GM19240 (cell line): ENCODE measurements around the gene LYSMD4.

ENCODE experiments used
- DNase-seq: peaks from one replicate; pipeline ENCODE4 v3.0.0; 2011; ENCODE audit warnings: low spot score; ENCODE audit not compliant: insufficient read length

LYSMD4 gene

DNA sequence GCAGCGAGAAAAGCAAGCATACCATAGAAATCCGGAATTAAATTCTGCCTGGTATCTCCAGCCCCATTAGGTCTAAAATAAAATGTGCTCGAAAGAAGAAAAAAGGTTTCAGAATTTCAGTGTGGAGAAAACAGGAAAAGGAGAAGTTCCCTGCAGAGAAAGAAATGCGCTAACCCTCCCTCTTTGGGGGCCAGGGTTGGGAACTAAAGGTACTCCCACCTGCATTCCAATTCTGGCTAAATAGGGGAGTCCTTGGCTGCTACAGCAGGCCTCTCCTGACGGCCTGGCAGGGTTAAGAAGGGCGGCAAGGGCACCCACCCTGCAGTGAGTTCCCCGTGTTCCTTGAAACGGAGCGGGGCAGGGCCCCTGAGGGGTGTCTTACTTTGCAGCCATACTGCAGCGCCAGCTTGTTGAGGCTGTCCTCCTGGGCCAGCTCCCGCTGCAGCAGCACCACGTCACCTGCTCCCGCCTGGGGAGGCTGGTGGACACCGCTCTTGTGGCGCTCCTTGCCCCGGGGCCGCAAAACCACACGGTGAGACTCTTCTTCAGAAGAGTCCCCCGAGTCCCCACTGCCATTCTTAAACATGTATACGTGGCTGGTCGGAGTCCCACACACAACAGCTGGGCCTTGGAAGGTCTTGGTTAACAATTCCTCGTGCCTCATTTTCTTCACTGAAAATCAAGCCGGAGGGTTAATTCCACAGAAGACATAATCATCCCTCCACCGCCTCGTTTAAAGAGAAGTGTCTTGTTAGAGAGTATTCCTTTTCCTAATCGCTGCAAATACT, 1.7 kb downstream of the LYSMD4 start:
- DNase-seq = no peak

DNA sequence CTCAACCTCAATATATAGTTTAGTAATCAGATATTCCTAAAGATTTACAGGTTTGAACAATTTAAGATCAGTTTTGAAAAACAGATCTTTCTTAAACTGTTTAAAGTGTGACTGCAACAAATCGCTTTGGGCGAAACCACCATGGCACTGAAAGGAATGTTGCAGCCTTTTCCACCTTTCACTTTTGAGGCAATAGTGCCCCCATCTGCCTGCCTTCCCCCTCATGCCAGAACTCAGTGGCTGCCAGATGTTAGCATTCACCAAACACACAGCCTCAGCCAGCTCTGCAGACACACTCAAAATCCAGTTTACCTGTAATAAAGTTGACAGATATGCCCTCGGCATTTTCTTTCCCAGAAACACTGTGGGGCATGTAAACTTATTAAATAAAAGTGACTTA, 3.3 kb downstream of the LYSMD4 start:
- no peak for DNase-seq

DNA sequence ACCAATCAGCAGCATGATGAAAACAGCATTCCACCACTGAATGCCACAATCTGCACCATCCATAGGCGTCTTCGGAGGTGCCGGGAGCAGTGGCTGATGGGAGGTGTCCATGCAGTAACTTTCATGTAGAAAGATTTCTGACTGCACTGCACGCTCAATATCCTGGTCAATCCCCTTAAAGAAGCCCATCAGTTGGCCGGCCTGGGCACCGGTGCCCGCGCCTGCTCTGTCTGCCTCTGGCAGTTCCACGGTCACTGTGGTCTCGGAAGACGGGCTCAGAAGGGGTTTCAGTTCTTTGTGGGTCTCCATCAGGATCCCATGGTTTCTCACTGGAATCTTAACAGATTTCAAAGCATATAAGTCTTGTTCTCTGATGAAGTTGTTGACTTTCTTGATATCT, 3.9 kb downstream of the LYSMD4 start:
- no peak for DNase-seq

DNA sequence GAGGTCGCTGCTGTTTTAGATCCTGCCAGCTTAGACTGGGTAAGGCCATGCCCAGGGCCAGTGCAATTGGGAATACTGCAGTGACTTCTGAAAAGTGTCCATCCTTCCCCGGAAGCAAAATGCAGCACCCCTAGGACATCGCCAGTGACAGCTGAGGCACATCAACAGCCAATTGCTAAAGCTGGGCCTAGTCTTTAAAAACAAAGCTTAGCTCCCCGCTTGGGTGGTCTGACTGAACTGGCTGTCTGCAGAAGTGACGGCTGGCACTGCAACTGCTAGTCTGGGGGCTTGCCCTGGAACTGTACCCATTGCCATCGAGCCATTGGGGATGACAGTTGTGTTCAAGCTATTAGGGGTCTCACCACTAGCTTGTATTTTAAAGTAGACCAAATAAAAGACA, 4.3 kb downstream of the LYSMD4 start:
- DNase-seq = no peak

DNA sequence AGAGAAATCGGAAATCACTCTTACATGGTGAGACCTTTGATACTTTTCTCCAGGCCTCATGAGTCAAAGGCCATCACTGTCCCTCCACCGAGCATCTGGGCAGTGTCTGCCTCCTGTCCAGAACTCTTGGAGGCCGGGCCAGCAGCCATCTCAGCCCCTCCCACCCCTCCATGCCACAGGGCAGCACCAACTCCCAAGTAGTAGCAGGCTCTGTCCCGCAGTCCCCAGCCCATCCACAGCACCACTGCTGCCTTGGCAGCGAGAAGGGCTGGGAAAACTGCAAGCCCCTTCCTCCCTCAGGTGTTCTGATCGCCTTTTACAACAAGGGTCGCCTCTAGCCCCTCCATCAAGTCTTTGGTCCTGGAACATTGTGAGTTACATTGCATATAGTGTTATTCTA, 5.5 kb downstream of the LYSMD4 start:
- DNase-seq = no peak

DNA sequence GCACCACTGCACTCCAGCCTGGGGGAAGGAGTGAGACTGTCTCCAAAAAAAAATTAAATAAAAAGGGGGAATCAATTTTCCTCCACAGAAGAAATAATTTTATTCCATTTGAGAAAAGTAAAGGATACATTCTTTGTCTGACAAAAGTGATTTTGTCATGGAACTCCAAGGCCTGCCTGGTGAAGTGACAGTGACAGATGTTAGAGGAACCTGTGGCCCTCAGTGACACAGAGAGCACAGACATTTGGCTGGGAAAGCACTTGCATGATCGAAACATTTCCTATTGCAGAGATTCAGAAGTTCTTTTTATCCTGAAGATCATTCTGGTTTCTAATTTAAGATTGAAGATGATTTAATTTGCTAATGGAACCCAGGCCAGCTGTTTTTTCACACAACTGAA, 5.9 kb downstream of the LYSMD4 start:
- no peak for DNase-seq

DNA sequence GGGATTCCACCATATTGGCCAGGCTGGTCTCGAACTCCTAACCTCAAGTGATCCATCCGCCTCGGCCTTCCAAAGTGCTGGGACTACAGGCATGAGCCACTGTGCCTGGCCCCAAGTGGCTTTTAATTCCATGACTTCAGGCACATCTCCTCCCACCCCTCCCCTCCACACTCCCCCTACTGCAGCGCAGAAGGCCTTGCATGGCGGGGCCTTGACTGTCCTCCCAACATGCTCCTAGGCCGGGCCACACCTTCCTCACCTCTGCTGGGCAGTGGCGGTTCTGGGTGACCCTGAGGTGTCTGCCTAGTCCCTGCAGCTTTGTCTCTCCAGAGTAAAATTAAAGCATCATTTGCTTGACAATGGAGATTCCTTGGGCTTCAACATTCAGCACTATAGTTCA, 6.9 kb downstream of the LYSMD4 start:
- no peak for DNase-seq

DNA sequence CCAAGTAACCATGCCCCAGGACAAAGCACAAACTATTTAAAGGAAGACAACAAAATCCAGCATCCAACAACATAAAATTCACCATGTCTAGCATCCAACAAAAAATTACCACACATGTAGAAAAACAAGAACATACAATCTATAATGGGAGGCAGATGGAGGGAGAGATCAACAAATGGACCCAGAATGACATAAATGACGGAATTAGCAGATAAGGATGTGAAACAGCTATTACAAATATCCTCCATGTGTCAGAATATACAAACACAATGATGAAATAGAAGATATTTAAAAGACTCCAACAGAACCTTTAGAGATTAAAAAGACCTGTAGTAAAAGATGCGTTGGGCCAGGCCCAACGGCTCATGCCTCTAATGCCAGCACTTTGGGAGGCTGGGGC, 10.8 kb downstream of the LYSMD4 start:
- DNase-seq = no peak

DNA sequence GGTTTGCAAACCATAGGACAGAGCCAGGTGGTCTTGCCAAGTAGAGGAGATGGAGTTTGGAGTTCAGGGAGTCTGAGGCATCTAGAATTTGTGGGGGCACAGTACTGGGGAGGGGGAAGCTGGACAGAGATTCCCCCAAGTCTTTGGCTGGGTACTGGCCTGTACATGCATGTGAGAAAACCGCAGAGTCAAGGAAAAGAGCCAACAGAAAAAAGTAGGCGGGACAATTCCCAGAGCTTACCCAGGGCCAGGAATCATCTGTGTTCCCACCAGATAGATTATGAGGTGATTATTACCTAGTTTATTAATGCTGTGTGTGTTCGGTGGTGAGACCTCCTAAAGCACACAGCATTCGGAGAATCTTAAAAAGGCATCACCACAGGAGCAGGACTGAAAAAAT, 11.3 kb downstream of the LYSMD4 start:
- no peak for DNase-seq

DNA sequence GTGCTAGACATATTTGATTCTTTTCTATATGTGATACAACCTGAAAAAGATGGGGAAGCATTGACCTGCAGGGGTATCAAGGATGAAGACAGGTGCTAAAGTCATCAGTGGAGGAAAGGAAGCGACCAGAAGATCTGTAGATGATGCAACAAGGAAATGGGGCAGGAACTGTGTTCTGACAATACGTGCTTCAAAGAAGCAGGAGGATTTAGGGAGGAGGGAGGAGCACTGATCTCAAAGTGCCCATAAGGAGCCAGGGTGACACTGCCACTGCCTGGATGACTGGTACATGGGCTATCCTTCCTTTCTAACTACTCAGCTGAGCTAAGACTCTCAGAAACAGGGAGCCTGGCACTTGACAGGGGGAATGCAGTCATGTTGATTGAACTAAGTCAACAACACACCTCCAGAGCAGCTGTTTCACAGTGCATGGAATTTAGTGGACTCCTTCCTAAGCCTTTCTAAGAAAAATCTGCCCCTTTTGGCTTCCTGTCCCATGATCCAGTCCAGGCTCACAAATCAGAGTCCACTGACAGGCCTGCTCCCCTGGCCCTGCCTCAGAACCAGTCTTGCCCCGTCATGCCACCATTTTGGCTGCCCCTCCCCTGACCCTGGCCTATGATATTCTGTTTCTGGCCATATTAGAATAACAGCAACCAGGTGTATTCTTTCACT, 12.0 kb downstream of the LYSMD4 start:
- no peak for DNase-seq

DNA sequence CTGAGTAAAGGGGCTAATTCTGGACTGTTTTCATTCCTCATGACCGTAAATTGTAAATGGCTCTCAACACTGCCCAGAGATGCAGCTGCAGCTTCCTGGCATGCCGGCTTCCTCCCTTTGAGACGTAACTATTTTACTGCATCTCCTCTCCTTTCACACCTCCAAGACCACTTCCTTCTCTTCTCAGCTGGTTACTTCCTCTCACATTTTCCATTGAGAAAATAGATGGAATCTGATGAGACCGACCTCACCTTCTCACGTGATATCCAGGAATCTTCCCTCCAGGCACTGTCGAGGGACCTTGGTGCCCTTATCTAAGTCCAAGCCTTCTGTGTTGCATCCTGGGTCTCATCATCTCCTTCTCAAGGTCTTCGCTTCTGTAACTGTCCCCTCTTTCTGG, 12.7 kb downstream of the LYSMD4 start:
- DNase-seq = no peak

DNA sequence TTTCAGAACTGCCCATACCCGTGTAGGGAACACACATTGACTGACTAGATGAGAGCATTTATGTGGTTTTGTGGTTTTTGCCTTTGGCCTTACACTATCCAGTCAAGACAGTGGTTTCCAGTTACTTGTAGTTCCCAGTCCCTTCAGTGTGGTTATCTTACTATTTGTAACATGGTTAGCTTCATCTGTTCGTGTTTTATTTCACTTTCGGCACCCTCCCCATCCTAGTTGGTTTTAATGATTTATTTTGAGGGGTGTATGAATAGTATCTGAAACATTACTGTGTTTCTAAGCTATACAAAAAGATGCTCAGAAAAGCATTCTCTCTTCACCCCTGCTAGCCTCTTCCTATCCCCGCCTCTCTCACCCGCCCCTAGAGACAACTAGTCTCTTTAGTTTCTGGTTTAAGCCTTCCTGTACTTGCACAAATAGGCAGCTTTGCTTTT, 14.1 kb downstream of the LYSMD4 start:
- peak; percentile 63 for DNase-seq

DNA sequence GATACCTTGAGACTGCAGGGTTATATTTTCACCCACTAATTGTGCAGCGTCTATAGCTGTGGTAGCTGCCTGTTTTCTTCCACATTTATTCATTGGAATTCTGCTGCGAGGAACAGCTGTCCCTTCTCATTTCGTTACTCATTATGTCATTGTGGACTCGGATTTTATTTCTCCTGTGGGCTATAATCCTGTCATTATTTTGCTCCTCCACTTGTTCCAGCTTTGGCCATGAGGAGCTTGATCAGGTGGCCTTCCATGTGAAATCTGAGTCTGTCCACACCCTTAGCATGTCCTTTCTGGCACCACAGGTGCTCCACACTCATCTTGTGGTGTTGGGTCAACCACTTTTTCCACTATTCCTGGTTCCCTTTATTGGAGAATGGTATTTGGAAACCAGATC, 14.8 kb downstream of the LYSMD4 start:
- no peak for DNase-seq

DNA sequence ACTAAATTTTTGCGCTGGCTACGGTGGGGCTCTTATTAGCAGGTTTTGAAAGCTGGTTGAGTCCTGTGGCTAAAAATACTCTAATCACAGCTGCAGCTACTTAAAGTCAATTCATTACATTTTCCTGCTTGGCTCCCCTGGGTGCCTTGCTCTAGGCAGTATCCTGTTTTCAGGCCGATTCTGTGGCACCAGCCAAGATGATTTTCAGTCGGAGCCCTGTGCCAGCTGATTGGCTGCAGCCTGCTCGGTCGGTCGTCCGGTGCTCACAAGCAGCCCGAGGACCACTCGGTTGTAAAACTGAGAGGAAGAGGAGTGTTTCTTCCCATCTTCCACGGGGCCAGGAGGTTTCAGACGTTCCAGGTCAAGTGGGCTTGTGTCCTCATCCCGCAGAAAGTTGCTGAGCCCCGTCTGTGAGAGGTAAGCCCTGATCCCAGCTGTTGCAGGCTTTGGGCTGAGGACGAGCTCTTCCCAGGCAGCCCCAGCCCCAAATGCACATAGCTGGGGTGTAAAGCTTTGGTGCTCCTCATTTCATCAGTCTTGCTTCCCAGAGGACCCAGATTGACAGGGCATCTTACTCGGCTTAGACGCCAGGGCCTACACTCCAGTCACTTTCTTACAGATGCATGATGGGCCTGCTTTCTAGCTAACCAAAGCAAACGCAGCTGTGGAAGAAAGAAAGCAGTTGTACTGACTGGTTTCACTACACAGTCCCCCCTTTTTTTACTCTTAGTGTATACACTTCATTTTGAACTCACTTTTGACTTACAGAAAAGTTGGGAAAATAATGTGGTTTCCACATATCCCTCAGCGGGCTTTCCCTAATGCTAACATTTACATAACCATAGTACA, 15.9 kb downstream of the LYSMD4 start:
- peak; percentile 53 for DNase-seq

DNA sequence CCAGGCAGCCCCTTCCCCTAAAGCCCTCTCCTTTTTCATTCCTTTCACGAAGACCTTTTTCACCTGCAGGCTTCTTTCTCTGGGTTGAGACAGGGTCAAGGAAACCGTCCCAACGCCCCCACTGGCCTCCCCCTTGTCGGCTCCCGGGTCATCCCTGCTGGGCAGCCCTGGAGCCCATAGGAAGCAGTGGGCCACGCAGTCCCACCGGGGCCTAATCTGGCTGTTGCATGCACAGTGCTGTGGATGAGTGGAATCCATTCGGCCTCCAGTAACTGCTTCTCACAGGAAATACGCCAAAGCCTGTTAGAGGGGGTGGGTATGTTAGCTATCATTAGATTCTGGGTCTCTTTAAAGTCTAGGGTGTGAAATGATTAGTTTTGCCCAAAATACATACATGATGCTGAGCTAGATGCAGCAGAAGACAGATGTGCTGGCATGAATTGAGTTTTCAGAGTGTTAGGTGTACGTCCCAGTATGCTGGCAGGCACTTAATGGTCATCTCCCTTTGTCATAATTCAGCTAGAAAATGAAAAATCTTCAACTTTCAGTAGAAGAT, 16.6 kb downstream of the LYSMD4 start:
- DNase-seq = no peak

DNA sequence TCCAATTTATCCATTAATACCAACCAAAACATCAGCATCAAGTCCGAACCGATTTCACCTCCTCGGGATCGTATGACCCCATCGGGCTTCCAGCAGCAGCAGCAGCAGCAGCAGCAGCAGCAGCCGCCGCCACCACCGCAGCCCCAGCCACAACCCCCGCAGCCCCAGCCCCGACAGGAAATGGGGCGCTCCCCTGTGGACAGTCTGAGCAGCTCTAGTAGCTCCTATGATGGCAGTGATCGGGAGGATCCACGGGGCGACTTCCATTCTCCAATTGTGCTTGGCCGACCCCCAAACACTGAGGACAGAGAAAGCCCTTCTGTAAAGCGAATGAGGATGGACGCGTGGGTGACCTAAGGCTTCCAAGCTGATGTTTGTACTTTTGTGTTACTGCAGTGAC, 20.8 kb downstream of the LYSMD4 start:
- DNase-seq = no peak

DNA sequence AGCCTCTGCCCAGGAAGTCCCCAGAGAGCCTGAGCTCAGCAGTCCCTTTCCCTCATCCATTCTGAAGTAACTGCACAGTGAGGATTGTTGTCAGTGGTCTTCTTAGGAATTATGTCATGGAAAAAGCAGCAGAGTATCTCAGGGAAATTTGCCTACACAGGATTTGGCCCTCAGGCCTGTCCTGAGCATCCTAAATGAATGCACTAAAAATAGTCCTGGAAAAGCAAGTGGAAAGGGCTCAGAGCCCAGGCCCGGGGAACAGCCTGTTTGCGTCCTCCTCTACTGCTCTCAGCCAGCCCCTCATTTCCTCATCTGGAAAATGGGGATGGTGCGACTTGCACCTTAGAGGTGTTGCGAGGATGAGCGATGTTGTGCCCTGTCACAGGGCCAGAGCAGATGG, 21.6 kb downstream of the LYSMD4 start:
- DNase-seq = no peak

DNA sequence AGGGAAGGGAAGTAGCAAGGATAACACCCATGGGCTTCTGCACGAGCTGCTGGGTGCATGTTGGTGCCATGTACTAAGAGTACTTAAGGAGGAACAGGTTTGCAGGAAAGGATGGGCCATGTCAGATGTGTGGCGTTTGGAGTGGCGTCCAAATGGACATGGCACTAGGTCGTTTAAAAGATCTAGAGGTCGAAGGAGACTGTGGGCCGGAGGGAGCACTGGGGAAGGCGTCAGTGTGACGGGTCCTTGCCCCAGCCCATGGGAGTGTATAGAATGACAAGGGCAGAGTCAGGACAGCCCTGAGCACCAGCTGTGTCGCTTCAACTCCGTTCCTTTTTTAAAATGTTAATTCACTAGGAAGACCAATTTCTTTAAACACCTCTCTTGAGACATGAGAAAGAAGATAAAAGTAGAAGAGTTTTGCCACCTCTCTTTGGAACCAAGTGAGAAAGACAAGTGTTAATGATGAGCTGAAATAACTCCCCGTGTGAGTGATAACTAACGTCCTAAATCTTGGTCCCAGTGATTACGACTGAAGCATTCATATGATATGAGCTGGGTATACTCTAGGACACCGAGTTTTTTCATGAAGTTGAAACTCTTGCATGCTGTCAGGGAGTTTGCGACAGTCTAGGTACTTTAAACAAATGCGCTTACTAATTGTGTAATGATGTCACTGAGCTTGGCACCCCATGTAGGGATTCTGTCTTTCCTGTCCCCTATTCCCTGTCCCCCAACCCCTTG, 23.8 kb downstream of the LYSMD4 start:
- DNase-seq = no peak

DNA sequence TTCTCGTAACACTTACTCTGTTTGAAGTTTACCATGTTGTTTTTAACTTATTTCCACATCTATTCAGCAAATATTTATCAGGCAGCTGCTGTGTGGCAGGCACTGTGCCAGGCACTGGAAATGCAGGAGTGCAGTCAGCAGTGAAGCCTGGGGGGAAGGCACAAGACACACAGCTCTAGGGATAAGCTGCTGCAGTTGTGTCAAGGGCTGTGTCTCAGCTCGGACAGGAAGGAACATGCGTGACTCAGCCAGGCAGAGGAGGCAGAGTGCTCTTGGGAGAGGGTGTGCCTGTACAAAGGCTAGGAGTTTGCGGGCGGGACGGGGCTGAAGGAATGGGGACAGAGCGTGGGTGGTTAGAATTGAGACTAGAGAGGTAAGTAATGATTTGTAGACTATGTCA, 24.7 kb downstream of the LYSMD4 start:
- DNase-seq = no peak

DNA sequence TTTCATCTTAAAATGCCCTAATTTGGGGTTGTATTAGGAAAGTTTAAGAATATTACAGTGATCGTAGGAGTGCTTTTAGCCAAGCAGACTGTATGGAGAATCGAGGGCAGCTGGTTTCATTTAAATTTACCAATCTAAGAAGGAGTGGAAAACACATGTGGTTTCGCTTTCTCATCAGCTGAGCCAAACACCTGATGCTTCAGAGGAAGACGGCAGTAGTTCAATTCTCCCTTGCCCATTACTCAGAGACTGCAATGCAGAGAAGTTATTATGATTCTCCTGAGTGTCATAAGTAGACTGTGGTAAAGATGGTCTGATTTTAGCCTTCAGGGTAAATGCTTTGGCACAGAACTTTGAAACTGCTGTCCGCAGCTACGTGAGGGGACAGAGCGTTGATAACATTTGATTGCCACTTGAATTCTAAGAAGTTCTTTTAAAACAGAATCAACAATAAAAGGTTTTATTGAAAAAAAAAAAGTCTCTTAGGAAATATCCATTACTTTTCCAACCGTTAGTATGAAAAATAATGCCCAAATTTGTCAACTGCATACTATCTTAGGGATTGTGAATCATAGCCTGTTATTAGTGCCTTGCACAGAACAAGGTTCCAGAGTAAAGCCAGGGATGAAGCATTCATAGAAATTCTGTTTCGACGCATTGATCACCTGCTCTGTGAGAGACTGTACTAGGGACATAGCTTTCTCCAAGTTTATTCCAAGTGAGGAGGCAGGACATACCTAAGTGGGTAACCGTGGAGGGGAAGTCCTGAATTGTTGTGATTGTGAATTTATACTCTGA, 25.6 kb downstream of the LYSMD4 start:
- no peak for DNase-seq
